CD14-positive monocyte (primary cell): ENCODE results near the gene PECR. TPM values are rescaled to one million over a fixed set of nuclear protein-coding genes. Genes with fewer than 3 reads are reported as not detected.

ENCODE experiments used
- DNase-seq, 3 donors: peaks; one replicate each; pipeline ENCODE4 v3.0.0-alpha.2; 2011 to 2022
- H2AFZ ChIP-seq: 2 replicates; pipeline ENCODE4 v1.6.0; 2012; ENCODE audit warnings: mild to moderate bottlenecking, low read depth, low read length, inconsistent platforms; ENCODE audit not compliant: insufficient read depth, poor library complexity, severe bottlenecking
- H3K27ac ChIP-seq, 2 donors: 1 replicate in 1 of 2; 2 replicates in 1 of 2; pipeline ENCODE4 v1.5.1; 2012 to 2013; ENCODE audit warnings: low read length in 2 of 2, control low read depth in 1 of 2, inconsistent platforms in 1 of 2, low read depth in 1 of 2, mild to moderate bottlenecking in 1 of 2
- H3K27me3 ChIP-seq, 2 donors: one replicate each; pipeline versions ENCODE4 v1.6.0 to v1.6.1; 2011 to 2013; ENCODE audit warnings: low read length in 2 of 2; ENCODE audit not compliant: control insufficient read depth in 2 of 2, insufficient read depth in 2 of 2
- H3K36me3 ChIP-seq, 2 donors: replicated peaks in 1 of 2; 1 replicate in 1 of 2; 2 replicates in 1 of 2; pipeline versions ENCODE4 v1.5.1 to v1.6.1; 2012 to 2013; ENCODE audit warnings: low read length in 2 of 2, control low read depth in 1 of 2, inconsistent platforms in 1 of 2, mild to moderate bottlenecking in 1 of 2; ENCODE audit not compliant: insufficient read depth in 2 of 2, control insufficient read depth in 1 of 2
- H3K4me1 ChIP-seq, 2 donors: 1 replicate in 1 of 2; 2 replicates in 1 of 2; pipeline versions ENCODE4 v1.5.1 to v1.6.1; 2012 to 2013; ENCODE audit warnings: low read length in 2 of 2, control low read depth in 1 of 2, inconsistent platforms in 1 of 2, mild to moderate bottlenecking in 1 of 2, moderate library complexity in 1 of 2; ENCODE audit not compliant: insufficient read depth in 2 of 2, control insufficient read depth in 1 of 2
- H3K4me2 ChIP-seq: replicated peaks from 2 replicates; pipeline ENCODE3; 2012; ENCODE audit warnings: low read length, moderate library complexity, mild to moderate bottlenecking; ENCODE audit not compliant: poor library complexity, severe bottlenecking; ENCODE audit errors: extremely low read depth
- H3K4me3 ChIP-seq, 3 experiments: fragments of 200-600 bp in 1 of 3; sonication (generic) in 1 of 3; replicated peaks in 1 of 3; 1 replicate in 2 of 3; 2 replicates in 1 of 3; pipeline ENCODE4 v1.5.1; 2011 to 2013; ENCODE audit warnings: low read length in 3 of 3, mild to moderate bottlenecking in 3 of 3, control low read depth in 2 of 3, low read depth in 2 of 3, inconsistent platforms in 1 of 3, moderate library complexity in 1 of 3
- H3K79me2 ChIP-seq: 2 replicates; pipeline ENCODE4 v1.6.0; 2012; ENCODE audit warnings: mild to moderate bottlenecking, control low read depth, inconsistent platforms, low read length, moderate library complexity; ENCODE audit not compliant: insufficient read depth
- H3K9ac ChIP-seq: 2 replicates; pipeline ENCODE4 v1.6.0; 2017; ENCODE audit warnings: low read length, mild to moderate bottlenecking; ENCODE audit not compliant: insufficient read depth, poor library complexity, severe bottlenecking
- H3K9me3 ChIP-seq, 2 donors: replicated peaks in 1 of 2; 1 replicate in 1 of 2; 2 replicates in 1 of 2; pipeline versions ENCODE4 v1.5.1 to v1.6.1; 2012 to 2013; ENCODE audit warnings: low read length in 2 of 2, control low read depth in 1 of 2; ENCODE audit not compliant: control insufficient read depth in 1 of 2, insufficient read depth in 1 of 2
- H4K20me1 ChIP-seq: 2 replicates; pipeline ENCODE4 v1.6.0; 2012; ENCODE audit warnings: mild to moderate bottlenecking, low read length, control low read depth, moderate library complexity; ENCODE audit not compliant: insufficient read depth
- H3K27ac Mint-ChIP-seq, 7 donors: one replicate each; pipeline ENCODE4 v1.8.0; 2020; ENCODE audit warnings: mild to moderate bottlenecking in 7 of 7, mixed read lengths in 7 of 7, moderate library complexity in 6 of 7, inconsistent platforms in 2 of 7
- H3K27me3 Mint-ChIP-seq, 3 donors: one replicate each; pipeline ENCODE4 v1.8.0; 2021 to 2022; ENCODE audit warnings: low read depth in 3 of 3, mild to moderate bottlenecking in 3 of 3, mixed read lengths in 3 of 3, moderate library complexity in 3 of 3, inconsistent platforms in 1 of 3
- H3K36me3 Mint-ChIP-seq, 2 donors: one replicate each; pipeline ENCODE4 v1.8.0; 2020; ENCODE audit warnings: mixed read lengths in 2 of 2, inconsistent platforms in 1 of 2, mild to moderate bottlenecking in 1 of 2
- H3K4me1 Mint-ChIP-seq: one replicate; pipeline ENCODE4 v1.8.0; 2020; ENCODE audit warnings: mild to moderate bottlenecking, mixed read lengths
- H3K4me3 Mint-ChIP-seq, 2 donors: one replicate each; pipeline ENCODE4 v1.8.0; 2020; ENCODE audit warnings: mild to moderate bottlenecking in 2 of 2, mixed read lengths in 2 of 2, moderate library complexity in 1 of 2
- H3K9me3 Mint-ChIP-seq, 7 donors: one replicate each; pipeline ENCODE4 v1.8.0; 2020 to 2022; ENCODE audit warnings: mixed read lengths in 7 of 7, mild to moderate bottlenecking in 6 of 7, moderate library complexity in 6 of 7, inconsistent platforms in 2 of 7
- CTCF ChIP-seq: fragments of 200-600 bp; IDR thresholded peaks from one replicate; pipeline ENCODE4 v1.8.0; 2022; ENCODE audit warnings: antibody characterized with exemption, mild to moderate bottlenecking
- WGBS: methylation state at CpG from one replicate; pipeline ENCODE4 v1.1.5; 2013; ENCODE audit warnings: missing lambda C conversion rate; ENCODE audit not compliant: insufficient coverage; 5-methylcytosine and 5-hydroxymethylcytosine counted together
- intact Hi-C, 2 donors: fragments of 100-400 bp; cut with micrococcal nuclease; formaldehyde crosslinking; loops; one replicate each; pipeline versions ENCODE4 v1.15.0 to v1.15.1; 2023
- polyA plus RNA-seq, 3 donors: library from polyadenylated mRNA; depleted of rRNA in 1 of 3; unstranded in 2 of 3; stranded (reverse) in 1 of 3; fragments of 300-500 nt in 2 of 3; fragments of >200 nt in 1 of 3; fragmentation: Illumina TruSeq in 2 of 3; gene quantifications; 1 replicate in 2 of 3; 2 replicates in 1 of 3; pipeline ENCODE4 v1.2.3, GENCODE V29; 2012 to 2021

The PECR gene
- polyA plus RNA-seq, 3 donors = 7.4 to 16.9 (median 12.3) TPM

- intact Hi-C loops = no loop called here
- no peak overlapping the region for H3K4me3 ChIP-seq
- H4K20me1 ChIP-seq = no peaks in the 10 kb centered on the region
- Mint-ChIP-seq H3K27me3 (peaks cover 9 to 16% (median 15%) of the 10 kb centered on the region in 3 donors), H3K9me3 (no peaks in the 10 kb centered on the region), H3K36me3 (peaks cover 5 to 11% of the 10 kb centered on the region in 2 donors), H3K27ac (no peak overlapping the region), H3K4me1 (peaks cover 26% of the 10 kb centered on the region), H3K4me3 (no peak overlapping the region)
- H3K79me2 ChIP-seq = no peaks in the 10 kb centered on the region
- H3K27ac ChIP-seq = no peak overlapping the region
- H2AFZ ChIP-seq = no peak overlapping the region
- peaks cover 9 to 14% of the 10 kb centered on the region in 2 donors for H3K27me3 ChIP-seq
- H3K4me2 ChIP-seq = no peak overlapping the region
- H3K36me3 ChIP-seq = no peaks in the 10 kb centered on the region
- 80% methylated on average over 1 of the region's 3 CpGs for WGBS
- H3K4me1 ChIP-seq = peaks cover 10 to 20% of the 10 kb centered on the region in 2 donors
- H3K9ac ChIP-seq = no peak overlapping the region
- no peak for DNase-seq
- no peaks in the 10 kb centered on the region for H3K9me3 ChIP-seq
- TF ChIP-seq CTCF = no peak
Observed at GRCh38 chr2:216008387-216008786, 73.2 kb downstream of the PECR start.

DNA sequence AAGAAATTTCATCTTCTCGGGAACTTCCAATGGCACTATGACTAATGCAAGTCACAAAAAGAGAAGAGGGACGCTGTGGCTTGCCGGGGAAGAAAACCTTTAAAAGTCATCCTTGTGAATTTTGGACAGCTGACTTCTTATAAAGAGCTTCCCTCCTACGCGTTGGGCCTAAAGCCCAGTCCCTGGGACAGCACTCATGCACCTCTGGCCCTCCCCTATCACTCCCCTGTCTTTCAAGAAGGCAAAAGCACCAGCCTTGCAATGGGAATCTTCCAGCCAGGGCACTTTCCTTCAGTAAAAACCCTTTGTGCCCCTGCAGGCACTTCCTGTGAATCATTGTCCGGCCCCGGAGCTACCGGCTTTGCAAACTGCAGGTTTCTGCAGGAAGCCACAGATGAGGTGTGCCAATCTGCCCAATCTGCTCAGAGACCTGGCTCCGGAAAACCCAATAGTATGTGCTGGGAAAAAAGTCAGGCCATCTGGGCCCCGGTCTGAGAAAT lies 75.4 kb downstream of the PECR start:
- H3K36me3 Mint-ChIP-seq = peaks cover 5 to 9% of the 10 kb centered on the region in 2 donors
- peak overlapping the region; percentile 4 for H3K4me2 ChIP-seq
- no peaks in the 10 kb centered on the region for H3K27me3 ChIP-seq
- intact Hi-C loops = no loop called here
- H3K27ac Mint-ChIP-seq = peak overlapping the region in 2 of 7 donors; percentile 23 to 53
- H3K27me3 Mint-ChIP-seq = peaks cover 0 to 3% (median 2%) of the 10 kb centered on the region in 3 donors
- DNase-seq = peak; percentile 7 to 77 (median 30)
- peak overlapping the region in 1 of 2 donors; percentile 57 for H3K4me3 Mint-ChIP-seq
- no peak overlapping the region for H3K27ac ChIP-seq
- H3K4me1 Mint-ChIP-seq = peaks cover 27% of the 10 kb centered on the region
- no peaks in the 10 kb centered on the region for H4K20me1 ChIP-seq
- H3K9ac ChIP-seq = peak overlapping the region; percentile 41
- no peaks in the 10 kb centered on the region for H3K79me2 ChIP-seq
- no peaks in the 10 kb centered on the region for H3K9me3 Mint-ChIP-seq
- WGBS = 0% methylated on average over 9 of the region's 10 CpGs
- no peak for TF ChIP-seq CTCF
- H3K4me1 ChIP-seq = peaks cover 6 to 12% of the 10 kb centered on the region in 2 donors
- no peaks in the 10 kb centered on the region for H3K36me3 ChIP-seq
- H3K4me3 ChIP-seq = peak overlapping the region in 1 of 3 experiments; percentile 20
- peak overlapping the region; percentile 49 for H2AFZ ChIP-seq
- H3K9me3 ChIP-seq = no peaks in the 10 kb centered on the region
